ENCODE measurements around the gene BMERB1.

DNA sequence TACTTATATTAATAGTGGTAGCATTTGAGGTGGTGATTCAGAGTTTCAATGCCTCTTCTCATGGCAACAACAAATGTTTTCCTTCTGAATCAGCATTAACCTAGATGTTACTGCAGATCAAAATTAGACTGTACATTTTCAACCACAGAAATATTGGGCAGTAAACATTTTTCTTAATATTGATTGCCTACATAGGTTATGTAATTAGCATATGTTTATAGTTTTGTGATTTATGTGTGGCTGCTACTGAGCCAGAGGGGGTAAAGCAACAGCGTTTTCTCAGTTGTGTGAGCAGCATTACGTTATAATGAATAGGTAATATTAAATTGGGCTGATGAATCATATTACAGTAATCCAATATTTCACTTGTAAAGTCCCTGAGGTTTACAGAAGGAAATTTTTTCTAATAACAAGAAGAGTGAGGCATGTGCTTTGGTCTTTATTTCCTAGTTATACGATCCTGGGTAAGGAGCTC is 18.8 kb upstream of the BMERB1 start:
- TF ChIP-seq EZH2 (IDR thresholded peaks at IDR 0.05; ENCODE audit: insufficient read depth, low read length) = no peak
- TF ChIP-seq CTCF (IDR thresholded peaks at IDR 0.05; ENCODE audit: insufficient read depth, low read depth, low read length) = no peak

Measured in astrocyte (in vitro differentiated cells and primary cell).